Epithelial cell of alveolus of lung (primary cell): ENCODE results near the gene EXOC5. TPM values are rescaled to one million over a fixed set of nuclear protein-coding genes. Genes with fewer than 3 reads are reported as not detected.

Experiments used
- total RNA-seq: library from RNA; depleted of rRNA; stranded (reverse); fragments of >200 nt; gene quantifications from 2 replicates; pipeline ENCODE4 v1.2.1, GENCODE V29; 2015

EXOC5 gene
- 23.7 and 38.0 TPM in 2 replicates for total RNA-seq

GRCh38 chr14:57268161-57269069 lies at the start of gene EXOC5, which contains the start of gene AP5M1:
Gene EXOC5, minus strand, starts transcription at chr14:57268905. Its CDS starts 257 bp downstream, at chr14:57268648.
Gene AP5M1, plus strand, starts transcription at chr14:57268971. Its CDS starts 344 bp downstream, at chr14:57269315.

Other genes starting within 250 kb of the EXOC5 start
- gene AP5M1, start 66 bp upstream of the EXOC5 start, total RNA-seq = 15.3 and 16.8 TPM in 2 replicates
- gene NAA30, start 121.7 kb upstream of the EXOC5 start, total RNA-seq = 9.6 and 11.6 TPM in 2 replicates
- not detected in 2 replicates for gene CCDC198, start 225.0 kb upstream of the EXOC5 start, total RNA-seq